ENCODE data around the gene NAV2.
"Not testable (repeated sequence)": the region's sequence is repeated elsewhere in the genome, so short reads cannot be mapped to it uniquely, and the experiment has no call there.

Gene NAV2

DNA sequence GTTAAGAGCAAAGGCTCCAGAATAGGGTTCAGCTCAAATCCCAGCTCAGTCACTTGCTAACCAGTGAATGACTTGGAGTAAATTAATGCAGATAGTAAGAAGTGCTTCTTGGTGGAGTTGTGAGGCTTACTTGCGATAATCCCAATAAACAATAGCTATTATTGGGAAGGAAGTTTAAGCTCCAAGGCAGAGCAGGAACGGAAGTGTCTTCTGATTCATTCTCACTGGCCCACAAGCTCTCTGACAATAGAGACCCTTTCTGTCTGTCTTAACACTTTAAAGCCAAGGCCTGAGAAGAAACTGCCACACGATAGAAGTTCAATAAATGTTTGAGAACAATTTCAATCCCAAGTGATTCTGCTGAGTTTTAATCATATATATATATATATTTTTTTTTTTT lies 292.2 kb downstream of the NAV2 start:
- no peak for TF ChIP-seq ZNF274 (IDR thresholded peaks at IDR 0.05; ENCODE audit: low read depth, low read length)
- no peak overlapping the region for H3K4me3 ChIP-seq (ENCODE audit: low read length)

DNA sequence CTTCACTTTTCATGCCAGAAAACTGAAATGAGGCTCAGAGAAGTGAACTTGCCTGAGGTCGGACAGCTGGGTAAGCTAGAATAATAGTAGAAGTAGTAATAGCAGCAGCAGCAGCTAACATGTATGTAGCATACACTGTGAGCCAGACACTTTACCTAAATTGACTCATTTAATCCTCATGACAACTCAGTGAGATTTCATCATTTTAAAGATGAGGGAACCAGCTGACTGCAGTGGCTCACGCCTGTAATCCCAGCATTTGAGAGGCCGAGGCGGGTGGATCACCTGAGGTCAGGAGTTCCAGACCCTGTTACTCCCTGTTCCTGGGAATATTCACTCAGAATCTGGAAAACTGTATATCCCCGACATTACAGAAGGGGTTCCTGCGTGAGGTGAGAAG lies 293.1 kb downstream of the NAV2 start:
- no peak for TF ChIP-seq ZNF274 (IDR thresholded peaks at IDR 0.05; ENCODE audit: low read depth, low read length)
- no peak overlapping the region for H3K4me3 ChIP-seq (ENCODE audit: low read length)

DNA sequence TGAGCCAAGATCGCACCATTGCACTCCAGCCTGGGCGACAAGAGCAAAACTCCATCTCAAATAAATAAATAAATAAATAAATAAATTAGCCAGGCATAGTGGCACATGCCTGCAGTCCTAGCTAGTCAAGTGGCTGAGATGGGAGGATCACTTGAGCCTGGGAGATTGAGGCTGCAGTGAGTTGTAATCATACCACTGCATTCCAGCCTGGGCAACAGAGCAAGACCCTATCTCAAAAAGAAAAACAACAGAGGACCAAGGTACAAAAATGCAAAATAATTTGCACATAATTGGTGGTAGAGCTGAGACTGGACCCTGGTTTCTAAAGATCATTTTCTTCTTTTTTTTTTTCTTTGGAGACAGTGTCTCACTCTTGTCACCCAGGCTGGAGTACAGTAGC lies 294.0 kb downstream of the NAV2 start:
- H3K4me3 ChIP-seq (ENCODE audit: low read length) = not testable (repeated sequence)

DNA sequence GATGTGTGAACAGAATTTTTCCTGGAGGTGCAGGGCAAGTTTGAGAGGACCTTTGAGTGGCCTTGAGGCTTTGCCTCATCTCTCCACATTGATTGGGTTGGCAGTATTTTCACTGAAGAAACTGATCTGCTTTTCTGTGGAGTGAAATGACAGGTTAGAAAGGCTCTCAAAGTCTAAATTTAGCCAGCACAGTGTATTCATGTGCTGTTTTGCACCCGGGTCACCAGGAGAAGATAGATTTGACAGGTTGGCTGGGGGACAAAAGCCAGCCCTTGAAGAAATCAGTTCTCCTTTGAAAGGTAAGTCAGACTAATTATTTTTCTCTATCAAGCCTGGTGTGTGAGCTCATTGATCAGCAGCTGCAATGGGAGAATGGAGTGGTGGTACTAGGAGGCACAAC lies 294.7 kb downstream of the NAV2 start:
- no peak for TF ChIP-seq ZNF274 (IDR thresholded peaks at IDR 0.05; ENCODE audit: low read depth, low read length)
- no peak overlapping the region for H3K4me3 ChIP-seq (ENCODE audit: low read length)

- no peak for TF ChIP-seq ZNF274 (IDR thresholded peaks at IDR 0.05; ENCODE audit: low read depth, low read length)
- no peak overlapping the region for H3K4me3 ChIP-seq (ENCODE audit: low read length)
Observed at GRCh38 chr11:20008190-20008870, 295.7 kb downstream of the NAV2 start.

DNA sequence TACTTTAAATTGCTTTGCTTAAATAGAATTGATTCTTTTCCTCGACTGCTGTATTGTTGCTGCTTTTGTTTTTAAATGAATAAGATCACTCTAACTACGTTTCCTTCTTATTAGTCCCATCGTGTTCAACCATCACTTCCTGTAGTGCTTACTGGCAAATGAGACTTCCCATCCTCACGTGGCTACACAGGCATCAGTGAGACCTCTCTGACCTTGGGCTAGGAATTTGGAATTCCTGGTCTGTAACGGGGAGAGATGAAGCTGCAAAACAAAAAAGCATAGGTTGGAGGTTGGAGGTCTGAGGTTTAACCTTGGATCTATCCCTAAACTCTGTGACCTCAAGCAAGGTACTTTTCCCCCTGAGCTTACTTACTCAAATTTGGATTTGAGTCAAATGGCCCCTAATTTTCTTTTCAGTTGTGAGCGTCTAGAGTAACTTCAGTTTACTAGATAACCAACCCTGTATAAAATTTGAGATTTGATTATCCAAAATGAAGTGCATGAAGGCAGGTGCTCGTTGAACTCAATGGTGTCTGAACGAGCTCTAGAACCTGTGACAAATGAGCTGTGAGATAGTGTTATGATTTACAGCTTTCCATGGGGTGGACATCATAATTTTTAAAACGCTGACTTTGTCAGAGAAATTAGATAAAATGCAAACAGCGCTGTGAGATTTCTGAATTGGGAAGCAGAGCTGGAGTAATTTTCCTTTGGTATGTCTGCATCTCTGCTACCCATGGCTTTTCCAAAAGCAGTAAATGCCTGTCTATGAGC lies 296.4 kb downstream of the NAV2 start:
- no peak for TF ChIP-seq ZNF274 (IDR thresholded peaks at IDR 0.05; ENCODE audit: low read depth, low read length)
- H3K4me3 ChIP-seq (ENCODE audit: low read length) = no peak overlapping the region

DNA sequence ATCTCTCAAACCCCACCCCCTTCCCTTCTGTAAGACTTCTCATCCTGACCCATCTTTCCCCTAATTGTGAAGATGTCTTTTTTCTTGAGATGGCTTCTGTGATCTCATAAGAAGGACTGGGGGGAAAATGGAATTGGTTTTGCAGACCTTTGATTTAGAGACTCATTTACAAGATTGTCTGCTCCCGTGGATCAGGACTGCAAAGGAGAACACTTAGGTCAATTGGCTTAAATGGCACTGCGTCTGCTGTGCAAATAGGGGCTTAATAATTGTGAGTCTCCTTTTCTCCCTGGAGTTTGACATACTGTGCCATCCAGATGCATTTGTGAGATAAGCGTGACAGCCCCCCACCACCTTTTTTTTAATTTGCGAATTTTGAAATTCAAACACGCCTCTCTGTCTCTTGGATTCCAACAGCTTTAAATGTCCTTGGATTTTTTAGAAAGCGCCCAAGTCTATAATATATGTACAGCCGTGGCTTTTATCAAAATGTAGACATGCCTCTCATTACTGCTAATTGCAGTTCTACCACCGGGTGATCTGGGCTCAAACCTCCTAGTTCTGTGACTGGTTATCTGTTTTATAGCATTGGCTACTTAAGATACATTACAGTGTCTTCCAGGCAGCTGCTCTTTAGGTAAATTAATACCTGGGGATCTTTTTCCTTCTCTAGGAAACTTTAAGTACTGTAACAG lies 297.7 kb downstream of the NAV2 start:
- H3K4me3 ChIP-seq (ENCODE audit: low read length) = no peak overlapping the region
- TF ChIP-seq ZNF274 (IDR thresholded peaks at IDR 0.05; ENCODE audit: low read depth, low read length) = no peak

DNA sequence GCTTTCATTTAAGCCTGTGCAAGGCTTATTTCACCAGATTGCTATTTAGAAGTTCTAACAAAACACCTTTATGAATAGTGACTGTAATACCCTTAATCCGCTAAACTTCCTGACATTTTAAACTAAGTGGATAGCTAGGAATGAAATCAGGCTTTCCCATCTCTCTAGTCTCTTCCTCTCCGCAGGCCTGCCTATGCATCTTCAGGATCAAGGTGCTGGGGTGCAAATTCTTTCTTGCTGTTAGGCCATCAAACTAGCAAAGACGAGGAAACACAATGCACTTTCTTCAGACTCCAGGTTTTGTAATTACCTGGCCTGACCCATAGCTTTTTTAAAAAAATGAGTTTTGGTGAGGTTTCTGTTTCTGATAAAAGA lies 298.2 kb downstream of the NAV2 start:
- H3K4me3 ChIP-seq (ENCODE audit: low read length) = no peak overlapping the region
- TF ChIP-seq ZNF274 (IDR thresholded peaks at IDR 0.05; ENCODE audit: low read depth, low read length) = no peak

DNA sequence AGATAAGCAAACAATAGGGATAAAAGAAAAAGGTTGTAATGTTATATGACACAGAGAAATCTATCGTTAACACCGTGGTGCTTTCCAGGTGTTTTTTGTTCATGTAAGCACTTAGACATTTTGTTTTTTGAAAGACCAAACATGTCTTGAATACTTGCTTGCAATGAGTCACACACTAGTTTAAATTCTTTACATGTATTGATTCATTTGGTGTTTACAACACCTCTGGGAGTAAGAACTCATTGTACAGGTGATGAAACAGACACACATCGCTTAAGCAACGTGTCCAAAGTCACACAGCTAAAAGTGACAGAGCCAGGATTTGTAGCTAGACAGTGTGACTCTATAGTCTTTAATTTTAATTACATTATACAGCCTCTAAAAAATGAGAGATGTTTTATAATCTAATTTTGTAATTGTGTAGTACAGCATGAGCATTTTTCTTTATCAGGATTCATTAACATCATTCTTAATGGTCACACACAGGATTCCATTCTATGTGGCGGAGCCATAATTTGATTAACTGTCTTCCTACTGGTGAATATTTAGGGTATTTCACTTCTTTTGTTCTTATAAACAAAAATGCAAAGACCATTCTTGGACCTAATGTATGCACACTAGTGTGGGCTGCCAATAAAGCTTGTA lies 298.8 kb downstream of the NAV2 start:
- no peak for TF ChIP-seq ZNF274 (IDR thresholded peaks at IDR 0.05; ENCODE audit: low read depth, low read length)
- H3K4me3 ChIP-seq (ENCODE audit: low read length) = no peak overlapping the region

GRCh38 chr11:20013346-20014066 lies 300.9 kb downstream of the NAV2 start:
- no peak for TF ChIP-seq ZNF274 (IDR thresholded peaks at IDR 0.05; ENCODE audit: low read depth, low read length)
- H3K4me3 ChIP-seq (ENCODE audit: low read length) = no peak overlapping the region

GRCh38 chr11:20014067-20014402 lies 301.4 kb downstream of the NAV2 start:
- no peak for TF ChIP-seq ZNF274 (IDR thresholded peaks at IDR 0.05; ENCODE audit: low read depth, low read length)
- H3K4me3 ChIP-seq (ENCODE audit: low read length) = no peak overlapping the region

GRCh38 chr11:20015101-20015500 lies 302.5 kb downstream of the NAV2 start:
- no peak overlapping the region for H3K4me3 ChIP-seq (ENCODE audit: low read length)
- no peak for TF ChIP-seq ZNF274 (IDR thresholded peaks at IDR 0.05; ENCODE audit: low read depth, low read length)

DNA sequence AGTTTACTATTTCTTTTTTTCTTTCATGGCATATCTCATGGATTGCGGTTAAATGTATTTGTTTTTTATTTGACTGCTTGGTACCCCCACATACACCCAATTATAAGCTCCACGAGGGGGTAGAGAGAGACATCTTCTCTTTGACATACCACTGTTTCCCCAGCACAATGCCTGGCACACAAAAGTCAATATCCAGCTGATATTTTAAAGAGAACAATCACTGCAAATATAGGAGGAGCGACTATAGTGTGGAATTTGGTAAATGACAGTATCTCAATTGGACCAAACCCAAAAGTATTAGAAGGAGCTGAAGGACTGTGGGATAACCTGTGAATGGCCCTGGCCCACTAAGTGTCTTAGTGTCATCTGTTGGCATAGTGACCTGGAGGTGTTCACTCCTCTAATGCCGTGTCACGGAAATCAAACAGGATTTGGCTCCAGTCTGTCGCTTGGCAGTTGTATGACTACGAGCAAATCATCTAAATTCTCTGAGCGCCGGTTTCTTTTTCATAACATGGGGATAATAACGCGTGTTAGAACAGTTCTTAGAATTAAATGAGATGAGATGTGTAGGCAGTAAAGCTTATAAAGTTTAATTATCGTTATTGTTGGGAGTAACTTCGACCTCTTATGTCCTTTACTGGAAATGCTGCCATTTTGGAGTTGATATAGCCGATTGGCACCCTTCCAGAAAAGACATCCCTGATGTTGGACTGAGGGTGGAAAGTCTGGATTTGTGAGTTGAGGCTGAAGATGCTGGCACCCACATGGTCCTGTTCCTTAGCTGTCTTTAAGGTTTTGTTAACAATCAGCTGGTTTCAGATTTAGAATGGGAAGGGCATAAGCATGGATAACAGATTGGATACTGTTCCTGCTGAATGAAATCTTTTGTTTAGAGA lies 303.1 kb downstream of the NAV2 start:
- no peak overlapping the region for H3K4me3 ChIP-seq (ENCODE audit: low read length)
- TF ChIP-seq ZNF274 (IDR thresholded peaks at IDR 0.05; ENCODE audit: low read depth, low read length) = no peak
